ENCODE data around the gene CCDC9. TPM values are rescaled to one million over a fixed set of nuclear protein-coding genes. Genes with fewer than 3 reads are reported as not detected.

Gene CCDC9
- total RNA-seq, 1 experiment from 2014 or later, result 8.3 TPM

GRCh38 chr19:47236072-47236675 is 20.2 kb upstream of the CCDC9 start:
- Histone ChIP-seq H3K27me3 (ENCODE audit: low read length) (no peaks in the 10 kb centered on the region), H3K4me3 (ENCODE audit: low read length) (no peak overlapping the region), H3K9me3 (ENCODE audit: low read length) (no peaks in the 10 kb centered on the region), H4K20me1 (ENCODE audit: low read length) (no peaks in the 10 kb centered on the region), H3K4me2 (ENCODE audit: low read length) (no peak overlapping the region), H3K9me2 (replicated peaks; ENCODE audit: low read length) (no peaks in the 10 kb centered on the region), H2AFZ (ENCODE audit: low read length) (no peak overlapping the region), H3F3A (ENCODE audit: low read length, unreplicated experiment) (no peaks in the 10 kb centered on the region), H3K9ac (ENCODE audit: low read length) (no peak overlapping the region), H3K79me2 (ENCODE audit: low read length) (no peaks in the 10 kb centered on the region), H3K36me3 (ENCODE audit: low read depth, low read length) (no peaks in the 10 kb centered on the region), H3K4me1 (ENCODE audit: insufficient read depth, low read length) (peaks cover 15% of the 10 kb centered on the region), H3K27ac (ENCODE audit: low read length) (no peak overlapping the region)
- POLR2A ChIA-PET (ENCODE audit: unreplicated experiment), result no interaction called here
- intact Hi-C loops (cut with micrococcal nuclease), result no loop called here
- BruUV-seq (replicated peaks), result no TSS peak
- ATAC-seq, result no peak
- no peak for TF ChIP-seq CTCF (conservative IDR thresholded peaks at IDR 0.05; ENCODE audit: low read depth, low read length)
- TF ChIP-seq EZH2phosphoT487 (IDR thresholded peaks at IDR 0.05; ENCODE audit: borderline replicate concordance, low read length), result no peak
- DNase-seq, result no peak
- CTCF ChIA-PET, result interaction anchor here (0.6 kb wide), 1 partner anchor 8 kb away, joined by 12 read pairs; no protein-coding TSS in a partner anchor

- no peak overlapping the region for H3K4me2 ChIP-seq (ENCODE audit: low read length)
- no peak overlapping the region for H3K9ac ChIP-seq (ENCODE audit: low read length)
- no peak overlapping the region for H3K27ac ChIP-seq (ENCODE audit: low read length)
Observed at GRCh38 chr19:47239152-47239551, 17.2 kb upstream of the CCDC9 start.

More at GRCh38 chr19:47239152-47239551, 17.2 kb upstream of the CCDC9 start:
- no peak for TF ChIP-seq CTCF (conservative IDR thresholded peaks at IDR 0.05; ENCODE audit: low read depth, low read length)
- TF ChIP-seq EZH2 (IDR thresholded peaks at IDR 0.05; ENCODE audit: low read length, unreplicated experiment), result no peak
- H3F3A ChIP-seq (ENCODE audit: low read length, unreplicated experiment), result peaks cover 3% of the 10 kb centered on the region
- DNase-seq (no peak), ATAC-seq (no peak)
- POLR2A ChIA-PET (ENCODE audit: unreplicated experiment), result no interaction called here
- H4K20me1 ChIP-seq (ENCODE audit: low read length), result no peaks in the 10 kb centered on the region
- intact Hi-C loops (cut with micrococcal nuclease), result no loop called here
- H3K4me3 ChIP-seq (ENCODE audit: low read length), result no peak overlapping the region
- no peak overlapping the region for H2AFZ ChIP-seq (ENCODE audit: low read length)
- no peaks in the 10 kb centered on the region for H3K9me3 ChIP-seq (ENCODE audit: low read length)
- H3K27me3 ChIP-seq (ENCODE audit: low read length), result no peaks in the 10 kb centered on the region
- H3K79me2 ChIP-seq (ENCODE audit: low read length), result no peaks in the 10 kb centered on the region
- CTCF ChIA-PET, result no interaction called here
- H3K36me3 ChIP-seq (ENCODE audit: low read depth, low read length), result no peaks in the 10 kb centered on the region; the same call in 1 of the 2 replicates
- peaks cover 8% of the 10 kb centered on the region; the same call in 1 of the 2 replicates for H3K4me1 ChIP-seq (ENCODE audit: insufficient read depth, low read length)
- no TSS peak for BruUV-seq (replicated peaks)
- H3K9me2 ChIP-seq (replicated peaks; ENCODE audit: low read length), result no peaks in the 10 kb centered on the region
